Fibroblast of skin of left biceps (primary cell): ENCODE measurements around the gene WDR74.
"Not testable (repeated sequence)": the region's sequence is repeated elsewhere in the genome, so short reads cannot be mapped to it uniquely, and the experiment has no call there.

ENCODE experiments used
- DNase-seq, 2 experiments: peaks; one replicate each; pipeline ENCODE4 v3.0.0-alpha.2; 2013; ENCODE audit warnings: low read depth in 2 of 2

WDR74 gene

DNA sequence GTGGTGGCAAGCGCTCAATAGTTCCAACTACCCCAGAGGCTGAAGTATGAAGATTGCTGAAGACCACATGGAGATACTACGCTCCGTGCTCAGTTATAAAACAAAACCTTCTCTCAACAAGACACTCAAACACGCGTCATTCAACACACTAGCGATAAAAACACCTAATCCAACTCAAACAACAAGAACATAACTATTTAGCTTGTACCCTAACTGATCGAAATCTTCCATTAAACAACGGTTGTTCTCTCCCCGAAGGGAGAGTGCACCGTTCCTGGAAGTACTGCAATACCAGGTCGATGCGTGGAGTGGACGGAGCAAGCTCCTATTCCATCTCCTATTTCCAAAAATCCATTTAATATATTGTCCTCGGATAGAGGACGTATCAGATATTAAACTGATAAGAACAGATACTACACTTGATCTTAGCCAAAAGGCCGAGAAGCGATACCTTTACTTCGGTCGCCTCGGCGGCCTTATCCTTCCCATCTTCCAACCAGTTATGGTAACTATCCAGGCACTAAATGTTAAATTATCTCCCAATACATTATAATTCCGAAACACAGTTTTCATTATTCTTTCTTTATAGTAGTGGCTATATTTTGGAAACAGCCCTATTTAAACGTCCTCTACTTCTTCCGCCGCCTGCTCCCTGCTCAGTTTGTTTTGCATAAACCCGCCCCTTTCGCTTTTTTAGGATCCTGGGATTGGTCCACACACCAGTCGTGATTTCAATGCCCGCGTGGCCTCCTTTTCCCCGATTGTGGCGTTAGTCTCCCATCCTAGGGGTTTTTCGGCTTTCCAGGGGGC lies 2.2 kb upstream of the WDR74 start:
- DNase-seq, result peak; percentile 100

GRCh38 chr11:62840721-62841360 lies 1.5 kb upstream of the WDR74 start:
- peak; percentile 60 to 63 for DNase-seq

DNA sequence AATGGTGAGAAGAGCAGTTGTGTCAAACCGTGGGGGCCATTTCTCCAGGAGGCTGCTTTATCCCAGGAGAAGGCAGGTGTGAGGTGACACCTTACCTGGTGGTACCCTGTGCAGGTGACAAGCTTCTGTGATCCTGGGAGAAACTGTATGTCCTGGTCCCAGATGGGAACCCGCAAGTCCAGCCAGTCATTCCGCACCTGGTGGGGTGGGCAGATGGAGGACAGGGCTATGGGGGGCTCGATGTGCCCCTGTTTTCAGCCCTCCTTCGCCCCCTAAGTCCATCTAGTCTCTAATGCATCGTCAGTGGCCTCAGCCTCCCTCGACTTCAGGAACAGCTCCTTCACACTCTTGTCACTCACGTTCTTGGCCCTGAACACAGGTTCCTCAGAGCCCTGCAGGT lies 4.1 kb downstream of the WDR74 start:
- DNase-seq, result no peak

GRCh38 chr11:62832336-62833234 lies 6.8 kb downstream of the WDR74 start, which contains the start of gene TEX54:
TSS of gene TEX54 (minus strand) at chr11:62832841.
- DNase-seq, result no peak

DNA sequence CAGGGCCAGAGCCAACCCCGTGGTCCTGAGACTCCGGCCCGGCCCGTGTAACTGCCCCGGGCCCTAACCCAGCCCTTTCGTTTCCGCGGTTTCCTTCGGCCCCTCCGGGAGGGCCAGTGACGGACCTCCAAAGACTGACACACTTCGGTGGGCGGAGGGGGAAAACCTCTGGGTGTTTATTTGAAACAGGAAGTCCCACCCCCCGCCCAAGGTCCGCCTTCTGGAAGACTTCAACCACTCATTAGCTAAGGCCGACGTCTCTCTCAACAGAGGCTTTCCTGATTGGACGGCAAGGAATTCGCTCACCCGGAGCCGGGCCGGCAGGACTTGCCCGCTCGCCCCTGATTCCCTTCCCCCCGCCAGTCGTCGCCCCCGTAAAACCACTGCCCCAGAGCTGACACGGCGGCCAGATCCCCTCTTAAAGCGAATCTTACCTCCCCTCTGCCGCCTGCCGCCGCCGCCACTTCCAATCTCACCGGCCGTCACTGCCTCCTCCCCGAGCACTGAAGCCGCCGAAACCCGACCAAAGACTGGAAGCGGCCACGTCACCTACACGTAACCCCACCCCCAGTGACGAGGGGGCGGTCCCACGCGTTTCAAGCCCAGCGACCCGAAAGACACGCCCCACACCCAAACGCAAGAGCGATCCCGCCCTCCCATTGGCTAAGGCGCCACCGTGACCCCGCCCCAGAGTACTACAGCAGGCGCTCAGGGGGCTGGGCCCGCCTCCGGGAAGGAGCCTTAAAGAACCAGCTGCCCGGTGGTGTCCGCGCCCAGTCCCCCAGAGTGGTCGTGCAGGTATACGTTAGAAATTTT lies 7.7 kb downstream of the WDR74 start, which contains the start of gene STX5:
TSS of gene STX5 (minus strand) at position 532 of the 816 bp plus-strand sequence. CDS start 808 bp downstream, outside the sequence.
- DNase-seq, result peak; percentile 92 to 94

- DNase-seq, result no peak
These were observed 8.4 kb downstream of the WDR74 start for GRCh38 chr11:62830904-62831519.

- not testable (repeated sequence) for DNase-seq
These were observed 11.3 kb downstream of the WDR74 start for GRCh38 chr11:62828130-62828529.

DNA sequence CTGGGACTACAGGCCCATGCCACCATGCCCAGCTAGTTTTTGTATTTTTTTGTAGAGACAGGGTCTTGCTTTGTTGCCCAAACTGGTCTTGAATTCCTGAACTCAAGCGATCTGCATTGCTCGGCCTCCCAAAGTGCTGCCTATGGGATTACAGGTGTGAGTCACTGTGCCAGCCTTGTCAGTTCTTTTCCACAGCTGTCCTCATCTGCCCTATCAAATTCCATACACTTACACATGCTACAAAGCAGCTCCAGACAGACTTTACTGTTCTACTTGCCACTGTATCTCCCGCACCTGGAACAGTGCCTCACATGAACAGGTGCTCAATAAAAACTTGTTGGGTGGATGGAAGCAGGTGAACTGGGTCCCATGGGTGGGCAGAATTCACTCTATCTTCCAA lies 15.7 kb downstream of the WDR74 start:
- no peak for DNase-seq

- DNase-seq, result no peak
These were observed 22.3 kb downstream of the WDR74 start for GRCh38 chr11:62817129-62817528.

- no peak for DNase-seq
These were observed 22.8 kb downstream of the WDR74 start for GRCh38 chr11:62816557-62816956.

DNA sequence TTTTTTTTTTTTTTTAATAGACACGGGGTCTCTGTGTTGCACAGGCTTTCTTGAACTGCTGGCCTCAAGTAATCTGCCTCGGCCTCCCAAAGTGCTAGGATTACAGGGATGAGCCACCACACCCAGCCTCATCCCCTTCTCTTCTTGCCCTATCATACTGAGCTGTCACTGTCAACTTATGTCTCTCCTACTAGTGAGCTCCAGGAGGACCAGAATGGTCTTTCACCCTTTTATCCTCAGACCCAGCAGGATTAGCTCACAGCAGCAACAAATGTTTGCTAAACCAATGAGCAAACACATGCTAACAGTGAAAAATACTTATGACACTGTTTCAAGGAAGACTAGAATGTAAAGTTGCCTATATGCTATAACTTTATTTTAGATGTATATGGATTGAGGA lies 27.7 kb downstream of the WDR74 start:
- no peak for DNase-seq

DNA sequence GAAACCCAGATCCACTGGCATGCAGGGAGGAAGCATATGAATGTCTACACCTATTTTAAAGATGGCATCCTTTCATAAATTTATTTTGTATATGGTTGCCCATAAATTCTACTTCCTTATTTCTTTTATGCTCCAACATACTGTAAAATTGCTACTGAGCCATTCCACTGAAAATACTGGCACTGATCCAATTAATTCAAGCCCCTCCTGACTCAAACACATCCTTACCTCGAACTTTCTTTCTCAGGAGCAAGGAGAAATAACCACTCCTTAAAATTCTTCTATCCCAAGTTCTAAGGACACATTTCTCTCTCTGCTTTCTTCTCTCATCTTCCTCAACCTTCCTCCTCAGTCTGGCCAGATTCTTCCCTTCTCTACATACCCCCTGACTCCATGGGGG lies 28.6 kb downstream of the WDR74 start:
- no peak for DNase-seq

DNA sequence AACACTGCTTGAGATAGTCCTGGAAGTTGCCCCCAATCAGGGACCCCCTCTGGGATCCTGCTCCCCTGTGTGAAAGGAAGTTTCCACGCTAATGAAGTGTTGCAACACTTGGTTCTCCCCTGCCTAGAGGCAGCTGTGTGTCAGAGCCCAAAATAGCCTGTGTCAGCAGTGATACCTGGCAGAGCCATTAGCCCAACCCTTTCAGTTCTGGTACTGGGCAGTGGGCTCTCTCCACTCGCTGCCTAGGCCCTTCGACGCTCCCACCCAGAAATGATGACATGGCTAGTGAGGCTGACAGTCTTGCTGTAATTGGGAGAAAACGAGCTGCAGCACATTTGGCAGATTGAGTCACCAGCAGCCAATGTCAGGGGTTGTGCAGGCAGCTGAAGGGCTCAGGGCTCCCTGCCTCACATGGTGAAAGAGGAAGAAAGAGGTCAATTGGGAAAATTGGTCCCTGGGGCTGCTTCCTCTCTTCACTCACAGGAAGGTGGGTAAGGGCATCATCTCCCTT lies 32.7 kb downstream of the WDR74 start:
- no peak for DNase-seq

GRCh38 chr11:62805961-62806441 lies 33.4 kb downstream of the WDR74 start:
- DNase-seq, result no peak

- peak; percentile 81 to 82 for DNase-seq
These were observed 34.1 kb downstream of the WDR74 start, which contains the start of gene NXF1 for GRCh38 chr11:62805076-62805892. TSS of gene NXF1 (minus strand) at chr11:62805440. CDS start at chr11:62805356, 84 bp downstream.

GRCh38 chr11:62804310-62805075 lies 34.9 kb downstream of the WDR74 start:
- no peak for DNase-seq

DNA sequence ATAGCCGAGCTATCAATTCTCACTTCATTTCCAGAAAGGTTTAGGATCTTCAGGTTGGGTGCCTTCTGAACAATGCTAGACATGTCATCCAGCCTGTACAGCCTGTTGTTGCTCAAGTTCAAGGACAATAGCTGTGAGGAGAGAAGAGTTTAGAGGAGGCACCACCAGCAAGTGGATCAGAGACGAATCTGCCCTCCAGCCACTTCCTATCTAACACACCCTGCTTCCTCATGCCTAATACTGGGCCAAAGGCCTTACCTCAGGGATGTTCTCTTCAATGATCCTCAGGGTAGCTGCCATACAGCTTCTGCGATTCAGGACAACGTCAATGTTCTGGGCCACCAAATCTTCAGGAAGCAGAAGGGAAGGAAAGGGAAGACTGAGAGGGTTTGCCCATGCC lies 38.3 kb downstream of the WDR74 start:
- no peak for DNase-seq

GRCh38 chr11:62799486-62799885 lies 39.9 kb downstream of the WDR74 start:
- DNase-seq, result no peak

DNA sequence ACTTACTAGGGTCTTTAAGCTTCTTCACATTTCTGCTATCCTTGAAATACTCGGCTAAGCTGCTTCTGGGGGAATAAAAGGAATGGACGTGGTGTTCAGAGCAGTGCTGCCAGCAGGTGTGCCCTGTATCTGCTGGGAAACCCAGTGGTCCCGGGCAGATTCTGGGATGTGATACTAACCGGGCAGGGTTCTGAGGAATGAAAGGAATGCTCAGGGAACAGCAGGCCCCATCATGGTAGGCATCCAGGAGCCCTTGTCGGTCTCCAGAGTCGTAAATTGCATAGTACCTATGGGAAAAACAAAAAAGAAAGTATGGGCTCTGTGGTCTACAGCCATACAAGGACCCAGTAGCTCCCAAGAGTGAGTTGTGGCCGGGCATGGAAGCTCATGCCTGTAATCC lies 43.1 kb downstream of the WDR74 start:
- no peak for DNase-seq
